ENCODE results near the gene SENP1. TPM values are rescaled to one million over a fixed set of nuclear protein-coding genes. Genes with fewer than 3 reads are reported as not detected.
"Not testable (repeated sequence)": the region's sequence is repeated elsewhere in the genome, so short reads cannot be mapped to it uniquely, and the experiment has no call there.

Gene SENP1
- 24.0 TPM for total RNA-seq

DNA sequence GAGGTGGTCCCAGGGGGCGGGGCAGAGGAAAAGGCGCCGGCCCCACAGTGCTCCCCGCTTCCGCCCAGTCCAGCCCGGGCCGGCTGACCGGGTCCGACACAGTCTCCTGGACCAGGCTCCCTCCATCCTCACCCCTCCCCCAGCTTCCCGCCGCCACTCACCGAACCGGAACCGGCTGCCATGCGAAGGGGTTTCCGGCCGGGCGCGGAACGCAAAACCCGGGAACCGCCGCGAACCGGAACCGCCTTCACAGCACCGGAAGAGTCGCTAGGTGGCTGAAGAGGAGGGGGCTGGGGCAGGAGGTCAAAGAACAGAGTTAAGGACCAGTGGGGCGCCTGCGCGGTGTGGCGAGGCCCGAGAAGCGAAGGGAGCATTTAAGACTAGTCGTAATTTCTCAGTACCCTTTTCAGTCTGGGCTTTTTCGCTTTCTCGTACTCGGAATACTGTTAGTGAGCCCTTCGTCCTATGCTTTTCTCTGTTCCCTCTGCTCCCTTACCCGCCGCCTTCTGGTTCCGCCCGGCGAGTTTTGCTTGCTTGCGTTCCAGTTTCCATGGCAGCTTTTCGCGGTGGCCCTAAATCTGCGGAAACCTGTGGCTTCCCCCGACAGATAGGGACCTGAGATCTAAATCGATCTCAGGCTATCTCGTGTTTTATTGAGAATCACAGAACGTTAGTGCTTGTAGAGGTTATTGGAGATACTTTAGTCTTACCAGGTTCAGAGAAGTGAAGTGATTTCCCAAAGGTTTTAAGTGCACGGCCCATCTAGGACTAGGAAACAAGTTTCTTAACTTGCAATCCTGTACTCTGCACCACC is at the start of gene SENP1:
Gene SENP1 (minus strand): TSS at position 213 of the 814 bp plus-strand sequence. CDS start 4,607 bp downstream, outside the sequence.
- DNase-seq: peak; percentile 88

DNA sequence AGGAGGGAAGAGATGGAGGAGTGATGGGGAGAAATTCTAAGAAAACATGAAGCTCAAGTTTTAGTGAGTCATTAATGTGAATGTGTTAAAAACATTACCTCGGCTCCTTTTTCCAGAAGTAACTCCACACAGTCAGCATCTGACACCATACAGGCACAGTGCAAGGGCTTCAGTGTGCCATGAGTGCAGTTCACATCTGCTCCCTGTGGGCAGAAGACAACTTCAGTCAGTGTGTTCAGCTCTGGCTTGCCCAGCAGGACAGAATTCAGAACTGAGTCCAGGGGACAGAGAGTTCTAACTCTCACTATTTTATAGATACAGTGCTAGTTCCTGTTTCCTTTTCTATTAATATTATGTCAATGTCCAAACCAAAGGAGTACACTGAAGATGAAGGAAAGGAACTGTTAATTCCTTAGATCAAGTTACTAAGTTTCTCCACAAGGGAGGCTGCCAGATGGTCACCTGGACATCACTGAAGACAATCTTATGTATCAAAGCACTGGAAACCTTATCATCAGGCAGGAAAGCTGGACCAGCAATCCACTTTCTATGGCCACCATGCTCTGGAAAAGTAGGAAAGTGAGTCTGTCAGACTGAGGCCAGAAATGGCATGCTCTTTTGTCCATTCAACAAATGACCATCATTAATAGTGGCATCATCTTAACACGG is 45.4 kb upstream of the SENP1 start:
- DNase-seq: no peak

DNA sequence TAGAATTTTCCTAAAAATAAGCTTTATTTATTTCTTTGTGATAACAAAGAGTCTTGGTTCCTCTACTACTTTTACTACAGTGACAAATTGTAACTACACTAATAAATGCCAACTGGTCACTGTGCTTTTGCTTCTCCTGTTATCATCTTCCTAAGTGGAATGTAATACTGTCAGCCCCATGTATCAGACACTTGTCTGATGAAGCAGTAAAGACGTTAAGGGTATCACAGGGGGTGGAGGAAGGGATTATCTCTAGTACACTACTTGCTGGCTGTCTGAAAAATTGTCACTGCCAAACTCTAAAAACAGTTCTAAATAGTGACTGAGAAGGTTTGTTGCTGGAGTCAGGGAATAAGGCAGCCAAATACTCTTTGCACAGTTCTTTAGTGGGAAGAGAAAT is 40.1 kb upstream of the SENP1 start:
- no peak for DNase-seq

GRCh38 chr12:48143898-48144297 is 38.0 kb upstream of the SENP1 start:
- no peak for DNase-seq

DNA sequence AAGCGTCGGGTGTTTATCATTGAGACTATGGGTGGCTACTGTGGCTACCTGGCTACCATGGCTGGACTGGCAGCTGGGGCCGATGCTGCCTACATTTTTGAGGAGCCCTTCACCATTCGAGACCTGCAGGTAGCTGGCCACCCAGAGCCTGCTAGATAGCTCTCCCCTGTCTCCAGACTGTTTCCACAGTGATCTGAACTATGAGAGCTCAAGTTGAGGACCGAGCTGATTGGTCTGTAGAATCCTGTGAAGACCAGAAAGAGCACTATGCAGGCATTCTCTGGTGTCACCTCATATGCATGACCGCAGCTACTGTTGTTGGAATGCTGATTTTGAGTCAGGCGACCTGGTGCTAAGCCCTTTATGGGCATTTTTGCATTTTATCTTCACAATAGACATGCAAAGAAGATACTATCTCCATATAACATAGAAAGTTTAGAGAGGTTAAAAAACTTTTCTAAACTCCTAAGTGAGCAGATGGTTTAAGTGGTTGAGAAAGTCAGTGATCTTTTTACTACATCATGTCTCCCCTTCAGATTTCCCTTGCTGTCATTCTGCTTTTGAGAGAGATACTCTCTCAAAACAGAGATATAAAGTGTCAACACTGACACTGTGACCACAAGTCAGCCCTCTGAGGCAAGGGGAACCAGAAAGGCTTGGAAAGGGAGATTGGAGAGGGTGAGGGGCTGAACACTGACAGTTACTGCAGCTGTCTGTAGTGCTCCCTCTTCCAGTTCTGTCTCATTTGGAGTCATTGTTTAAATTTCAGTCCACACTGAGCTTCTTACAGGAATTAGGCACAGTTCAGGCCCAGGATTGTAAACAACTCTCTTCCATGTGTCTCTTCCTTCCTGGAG is 37.2 kb upstream of the SENP1 start:
- DNase-seq: no peak

- no peak for DNase-seq
Observed at GRCh38 chr12:48135027-48135426, 29.1 kb upstream of the SENP1 start.

GRCh38 chr12:48132826-48133225 is 26.9 kb upstream of the SENP1 start:
- no peak for DNase-seq

- no peak for DNase-seq
Observed at GRCh38 chr12:48131517-48131916, 25.6 kb upstream of the SENP1 start.

GRCh38 chr12:48129376-48129775 is 23.5 kb upstream of the SENP1 start:
- no peak for DNase-seq

- no peak for DNase-seq
Observed at GRCh38 chr12:48128800-48129199, 22.9 kb upstream of the SENP1 start.

GRCh38 chr12:48126953-48127630 is 21.2 kb upstream of the SENP1 start:
- no peak for DNase-seq

GRCh38 chr12:48125985-48126384 is 20.1 kb upstream of the SENP1 start:
- DNase-seq: no peak

GRCh38 chr12:48125542-48125941 is 19.7 kb upstream of the SENP1 start:
- DNase-seq: not testable (repeated sequence)

- no peak for DNase-seq
Observed at GRCh38 chr12:48123169-48123568, 17.3 kb upstream of the SENP1 start.

DNA sequence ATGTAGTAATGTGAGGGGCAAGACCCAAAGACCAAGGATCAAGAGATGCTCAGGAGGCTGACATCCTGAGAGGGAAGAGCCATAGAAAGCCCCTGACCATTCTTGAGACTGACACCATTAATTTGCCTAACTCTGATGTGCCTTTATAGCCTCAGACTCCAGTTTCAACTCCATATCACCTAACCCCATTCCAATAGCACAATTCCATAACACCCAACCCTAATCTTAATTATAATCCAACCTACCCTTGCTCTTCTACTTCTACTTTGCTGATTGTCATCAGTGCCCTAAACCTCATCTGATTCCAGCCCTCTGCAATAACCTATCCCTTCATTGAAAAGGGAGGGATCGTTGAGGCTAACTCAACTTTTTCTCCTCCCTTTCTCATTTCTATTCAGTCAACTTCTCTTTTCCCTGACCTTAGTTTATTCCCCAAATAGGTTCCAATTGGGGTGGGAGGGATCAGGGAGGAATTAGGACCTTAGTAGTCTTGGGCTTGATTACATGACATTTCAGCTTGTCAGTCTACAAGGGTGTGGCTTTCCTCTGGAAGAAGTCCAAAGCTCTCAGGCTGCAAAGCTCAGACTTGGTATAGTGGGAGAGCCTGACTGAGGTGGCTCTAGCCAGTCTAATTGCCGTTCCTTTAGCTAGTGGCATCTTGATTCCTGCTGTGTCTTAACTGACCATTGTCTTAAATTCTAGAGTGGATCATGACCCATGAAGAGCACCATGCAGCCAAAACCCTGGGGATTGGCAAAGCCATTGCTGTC is 16.4 kb upstream of the SENP1 start:
- no peak for DNase-seq

DNA sequence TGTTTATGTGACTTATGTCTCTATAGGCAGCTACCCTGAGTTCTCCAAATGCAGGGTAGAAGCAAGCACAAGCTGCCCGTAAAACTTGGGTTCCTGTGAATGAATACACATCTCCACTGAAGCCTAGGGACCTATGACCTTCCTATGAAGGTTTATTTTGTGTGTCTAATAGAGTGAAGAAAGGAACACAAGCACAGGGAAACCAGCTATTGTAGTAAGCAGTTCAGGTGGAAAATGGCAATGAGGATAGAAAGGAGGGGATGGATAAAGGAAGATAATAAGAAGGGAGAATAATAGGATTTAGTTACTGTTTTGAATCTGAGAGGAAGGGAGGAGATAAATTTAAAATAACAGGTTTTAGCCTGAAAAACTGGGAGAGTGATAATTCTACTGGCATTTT is 15.6 kb upstream of the SENP1 start:
- no peak for DNase-seq

DNA sequence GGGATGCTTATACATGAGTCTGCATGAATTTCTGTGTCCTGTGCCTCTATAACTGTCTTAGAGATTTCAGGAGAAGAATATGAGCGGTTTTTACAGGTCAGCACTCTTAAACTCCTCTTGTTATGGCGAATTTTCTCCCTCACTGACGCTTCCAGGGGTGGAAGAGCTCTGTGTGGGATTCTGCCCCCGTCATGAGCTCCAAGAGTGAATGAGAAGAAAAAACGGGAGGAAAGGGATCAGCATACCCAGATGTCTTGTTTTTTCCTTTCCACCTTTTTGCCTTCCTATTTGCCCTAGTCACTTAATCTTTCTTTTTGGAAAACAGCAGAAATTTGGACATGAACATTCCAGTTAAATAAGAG is 13.9 kb upstream of the SENP1 start:
- DNase-seq: no peak

DNA sequence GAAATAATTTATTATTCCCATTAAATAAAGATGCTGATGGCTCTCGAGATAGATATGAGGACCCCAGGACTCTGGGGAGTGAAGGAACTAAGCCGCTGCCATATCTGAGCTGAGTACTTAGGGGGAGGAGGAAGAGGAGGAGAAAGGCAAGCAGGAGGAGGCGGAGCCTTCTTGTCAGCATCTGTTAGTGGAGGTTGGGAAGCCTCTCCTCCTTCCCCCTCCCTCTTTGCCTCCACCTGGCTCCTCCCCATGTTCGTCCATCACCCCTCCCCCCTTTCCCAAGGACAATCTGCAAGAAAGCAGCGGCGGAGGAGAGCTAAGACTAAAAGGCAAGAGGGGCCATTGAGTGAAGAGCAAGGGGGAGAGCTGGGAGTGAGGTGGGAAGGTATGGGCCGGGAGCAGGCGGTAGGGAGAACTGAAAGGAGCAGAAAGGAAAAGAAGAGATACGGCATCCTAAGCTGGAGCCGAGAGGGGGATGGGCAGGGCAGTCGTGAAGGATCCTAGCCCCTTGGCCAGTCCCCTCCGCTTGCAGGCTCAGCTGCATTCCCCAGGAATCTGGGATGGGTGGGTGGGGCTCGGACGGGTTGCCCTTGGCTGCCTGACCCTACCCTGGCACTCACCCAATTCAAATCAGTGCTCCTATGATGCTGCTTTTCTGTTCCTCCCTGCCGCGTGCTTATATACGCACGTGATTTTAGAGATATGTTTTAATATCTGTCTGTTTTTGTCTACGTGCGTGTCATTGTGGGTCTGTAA is 13.4 kb upstream of the SENP1 start, which contains the start of gene PFKM:
Gene PFKM (plus strand): TSS at position 287 of the 756 bp plus-strand sequence. CDS start 3,411 bp downstream, outside the sequence.
- DNase-seq: peak; percentile 67

DNA sequence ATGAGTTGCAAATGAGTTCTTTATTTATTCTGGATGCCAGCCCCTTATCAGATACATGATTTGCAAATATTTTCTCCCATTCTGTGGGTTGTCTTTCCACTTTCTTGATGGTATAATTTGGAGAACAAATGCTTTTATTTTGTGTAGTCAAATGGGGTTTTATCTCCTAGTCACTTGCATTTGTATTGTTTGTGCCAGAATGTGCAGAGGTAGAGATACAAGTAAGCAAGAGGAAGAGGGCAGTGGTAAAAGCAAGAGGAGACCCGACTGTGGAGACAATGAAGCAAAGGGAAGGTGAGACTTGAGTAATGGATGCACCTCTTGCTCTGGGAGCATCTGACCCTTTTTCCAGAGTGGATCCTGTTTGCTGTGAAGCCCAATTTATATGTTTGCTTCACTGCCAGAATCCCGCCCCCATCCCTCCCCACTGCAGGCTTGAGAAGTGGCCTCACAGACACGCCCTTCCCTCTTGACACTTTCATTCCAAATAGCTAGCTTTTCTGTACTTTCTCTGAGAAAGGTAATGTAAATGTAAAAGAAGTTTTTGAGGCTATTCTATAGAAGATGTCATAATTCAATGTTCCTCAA is 12.5 kb upstream of the SENP1 start:
- no peak for DNase-seq

DNA sequence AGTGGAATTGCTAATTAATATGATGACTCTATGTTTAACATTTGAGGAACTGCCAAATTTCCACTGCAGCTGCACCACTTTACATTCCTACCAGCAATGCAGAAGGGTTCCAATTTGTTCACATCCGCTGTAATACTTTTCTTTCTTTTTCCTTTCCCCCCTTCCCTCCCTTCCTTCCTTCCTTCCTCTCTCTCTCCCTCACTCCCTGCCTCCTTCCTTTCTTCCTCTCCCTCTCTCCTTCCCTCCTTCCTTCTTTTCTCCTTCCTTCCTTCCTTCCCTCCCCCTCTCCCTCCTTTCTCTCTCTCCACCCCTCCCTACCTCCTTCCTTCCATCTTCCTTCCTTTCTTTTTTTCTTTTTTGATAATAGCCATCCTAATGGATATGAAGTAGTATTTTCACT is 10.1 kb upstream of the SENP1 start:
- DNase-seq: no peak
